ENCODE results near the gene TXNRD2.

DNA sequence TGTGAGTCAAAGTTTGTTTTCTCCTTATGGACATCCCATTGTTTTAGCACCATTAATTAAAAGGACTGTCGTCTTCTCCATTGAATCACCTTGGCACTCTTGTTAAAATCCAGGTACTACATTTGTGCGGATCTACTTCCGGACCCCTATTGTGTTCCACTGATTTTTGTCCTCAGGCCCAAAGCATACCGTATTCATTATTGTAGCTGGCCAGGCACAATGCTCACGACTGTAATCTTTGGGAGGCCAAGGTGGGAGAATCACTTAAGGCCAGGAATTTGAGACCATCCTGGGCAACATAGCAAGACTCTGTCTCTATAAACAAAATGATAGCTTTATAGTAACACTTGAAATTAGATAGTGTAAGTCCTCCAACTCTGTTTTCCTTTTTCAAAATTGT is 78.0 kb downstream of the TXNRD2 start:
- TF ChIP-seq, protein P1, sequence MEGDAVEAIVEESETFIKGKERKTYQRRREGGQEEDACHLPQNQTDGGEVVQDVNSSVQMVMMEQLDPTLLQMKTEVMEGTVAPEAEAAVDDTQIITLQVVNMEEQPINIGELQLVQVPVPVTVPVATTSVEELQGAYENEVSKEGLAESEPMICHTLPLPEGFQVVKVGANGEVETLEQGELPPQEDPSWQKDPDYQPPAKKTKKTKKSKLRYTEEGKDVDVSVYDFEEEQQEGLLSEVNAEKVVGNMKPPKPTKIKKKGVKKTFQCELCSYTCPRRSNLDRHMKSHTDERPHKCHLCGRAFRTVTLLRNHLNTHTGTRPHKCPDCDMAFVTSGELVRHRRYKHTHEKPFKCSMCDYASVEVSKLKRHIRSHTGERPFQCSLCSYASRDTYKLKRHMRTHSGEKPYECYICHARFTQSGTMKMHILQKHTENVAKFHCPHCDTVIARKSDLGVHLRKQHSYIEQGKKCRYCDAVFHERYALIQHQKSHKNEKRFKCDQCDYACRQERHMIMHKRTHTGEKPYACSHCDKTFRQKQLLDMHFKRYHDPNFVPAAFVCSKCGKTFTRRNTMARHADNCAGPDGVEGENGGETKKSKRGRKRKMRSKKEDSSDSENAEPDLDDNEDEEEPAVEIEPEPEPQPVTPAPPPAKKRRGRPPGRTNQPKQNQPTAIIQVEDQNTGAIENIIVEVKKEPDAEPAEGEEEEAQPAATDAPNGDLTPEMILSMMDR (IDR thresholded peaks at IDR 0.05; ENCODE audit: insufficient read depth, low read depth, low read length): no peak
- TF ChIP-seq EZH2 (IDR thresholded peaks at IDR 0.05; ENCODE audit: insufficient read depth, low read length): no peak
